Mucosa of stomach (tissue), 1 donor: Measurements from ENCODE around the gene ROBO1.

Experiments used
- H3K27me3 ChIP-seq: one replicate; pipeline ENCODE4 v1.7.0; 2013; ENCODE audit warnings: mild to moderate bottlenecking, low read length; ENCODE audit not compliant: control insufficient read depth, insufficient read depth
- H3K36me3 ChIP-seq: one replicate; pipeline ENCODE4 v1.7.0; 2013; ENCODE audit warnings: low read length; ENCODE audit not compliant: control insufficient read depth, insufficient read depth
- H3K4me1 ChIP-seq: one replicate; pipeline ENCODE4 v1.7.0; 2013; ENCODE audit warnings: mild to moderate bottlenecking, low read length; ENCODE audit not compliant: control insufficient read depth, insufficient read depth
- H3K4me3 ChIP-seq: one replicate; pipeline ENCODE4 v1.7.0; 2013; ENCODE audit warnings: low read length
- H3K9ac ChIP-seq: one replicate; pipeline ENCODE4 v1.7.0; 2013; ENCODE audit warnings: mild to moderate bottlenecking, low read length, moderate library complexity
- H3K9me3 ChIP-seq: one replicate; pipeline ENCODE4 v1.7.0; 2013; ENCODE audit warnings: mild to moderate bottlenecking, low read length, moderate library complexity; ENCODE audit not compliant: control insufficient read depth
- donor health status: Pancreatic carcinoma.

Gene ROBO1

DNA sequence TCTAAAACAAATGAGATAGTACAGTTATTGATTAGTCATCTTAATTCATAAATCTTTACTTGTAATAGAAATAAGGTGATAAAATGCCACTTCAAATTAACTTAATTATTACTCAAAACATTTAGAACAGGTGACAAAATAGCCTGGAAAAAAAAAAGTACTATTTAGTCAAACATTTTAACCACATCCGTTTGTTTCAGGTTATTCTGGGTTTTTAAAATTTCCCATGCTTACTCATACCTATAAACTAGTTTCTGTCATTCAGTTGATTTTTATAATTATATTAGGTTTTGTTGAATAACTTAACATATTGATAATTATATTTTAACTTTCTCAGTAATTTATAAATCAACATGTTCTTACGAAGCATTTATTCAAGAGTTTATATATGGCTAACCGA, 483.0 kb downstream of the ROBO1 start:
- H3K27me3 ChIP-seq = no peaks in the 10 kb centered on the region
- H3K9ac ChIP-seq = no peak overlapping the region
- no peaks in the 10 kb centered on the region for H3K9me3 ChIP-seq
- no peaks in the 10 kb centered on the region for H3K36me3 ChIP-seq
- no peak overlapping the region for H3K4me3 ChIP-seq
- H3K4me1 ChIP-seq = no peaks in the 10 kb centered on the region

DNA sequence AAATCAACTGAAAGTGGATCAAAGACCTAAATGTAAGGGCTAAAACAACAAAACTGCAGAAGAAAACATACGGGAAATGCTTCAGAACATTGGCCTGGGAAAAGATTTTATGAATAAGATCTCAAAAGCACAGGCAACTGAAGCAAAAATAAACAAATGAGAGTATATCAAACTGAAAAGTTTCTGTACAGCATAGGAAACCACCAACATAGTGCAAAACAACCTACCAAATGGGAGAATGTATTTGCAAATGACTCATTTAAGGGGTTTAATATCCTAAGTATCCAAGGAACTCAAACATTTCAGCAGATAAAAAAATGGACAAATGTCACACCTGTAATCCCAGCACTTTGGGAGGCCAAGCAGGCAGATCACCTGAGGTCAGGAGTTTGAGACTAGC, 489.1 kb downstream of the ROBO1 start:
- Histone ChIP-seq H3K4me3 (no peak overlapping the region), H3K9me3 (no peaks in the 10 kb centered on the region), H3K4me1 (no peaks in the 10 kb centered on the region), H3K9ac (no peak overlapping the region), H3K36me3 (no peaks in the 10 kb centered on the region), H3K27me3 (no peaks in the 10 kb centered on the region)

DNA sequence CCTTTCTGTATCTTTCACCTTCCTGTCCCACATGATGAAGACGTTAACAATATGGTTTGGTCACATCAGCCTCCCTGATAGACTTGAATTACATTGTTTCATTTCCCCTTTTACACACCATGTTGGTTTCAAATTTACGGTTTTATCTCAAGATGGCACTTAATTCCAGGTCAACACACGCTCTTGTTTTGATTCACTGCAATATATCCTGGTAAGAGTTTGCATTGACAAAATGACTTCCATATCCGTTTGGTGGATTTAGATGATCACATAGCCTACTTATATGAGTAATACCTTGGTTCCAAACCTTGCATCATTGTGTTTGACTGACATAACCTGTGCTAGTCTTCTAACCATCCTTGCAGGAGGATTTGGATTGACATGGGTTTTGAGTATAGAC, 499.4 kb downstream of the ROBO1 start:
- Histone ChIP-seq H3K36me3 (no peaks in the 10 kb centered on the region), H3K4me1 (no peaks in the 10 kb centered on the region), H3K9ac (no peak overlapping the region), H3K27me3 (no peaks in the 10 kb centered on the region), H3K4me3 (no peak overlapping the region), H3K9me3 (no peaks in the 10 kb centered on the region)

DNA sequence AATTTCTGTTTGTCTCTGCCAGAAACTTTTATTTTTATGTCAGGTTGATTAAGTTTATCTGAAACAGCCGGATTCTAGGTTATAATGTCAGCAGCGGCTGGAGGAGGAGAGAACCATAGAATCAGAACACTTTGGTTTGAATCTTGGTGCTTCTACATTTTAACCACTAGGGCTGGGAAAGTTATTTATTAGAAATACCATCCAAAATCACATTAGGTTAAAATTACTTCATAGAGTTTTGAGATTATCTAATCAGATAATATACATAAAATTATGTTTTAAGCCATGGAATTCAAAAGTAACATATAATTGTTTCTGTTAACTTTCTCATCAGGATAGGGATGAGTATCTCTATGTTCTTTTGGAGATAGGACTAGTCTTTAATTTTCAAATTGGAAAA, 502.9 kb downstream of the ROBO1 start:
- no peak overlapping the region for H3K9ac ChIP-seq
- H3K36me3 ChIP-seq = no peaks in the 10 kb centered on the region
- H3K4me1 ChIP-seq = no peaks in the 10 kb centered on the region
- no peaks in the 10 kb centered on the region for H3K27me3 ChIP-seq
- no peaks in the 10 kb centered on the region for H3K9me3 ChIP-seq
- no peak overlapping the region for H3K4me3 ChIP-seq

DNA sequence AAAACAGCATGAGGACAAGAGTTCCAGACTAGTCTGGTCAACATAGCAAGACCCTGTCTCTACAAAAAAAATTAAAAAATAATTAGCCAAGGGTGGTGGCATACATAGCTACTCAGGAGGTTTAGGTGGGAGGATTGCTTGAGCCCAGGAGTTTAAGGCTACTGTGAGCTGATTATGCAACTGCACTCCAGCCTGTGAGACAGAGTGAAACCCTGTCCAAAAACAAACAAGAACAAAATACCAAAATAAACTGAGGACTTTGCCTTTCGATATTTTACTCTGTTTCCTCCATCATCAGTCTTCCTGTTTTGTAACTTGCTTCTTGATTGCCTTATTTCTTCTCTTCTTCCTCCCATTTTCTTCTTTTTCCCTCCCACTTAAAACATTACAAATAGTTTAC, 504.4 kb downstream of the ROBO1 start:
- Histone ChIP-seq H3K36me3 (no peaks in the 10 kb centered on the region), H3K9ac (no peak overlapping the region), H3K4me1 (no peaks in the 10 kb centered on the region), H3K4me3 (no peak overlapping the region), H3K9me3 (no peaks in the 10 kb centered on the region), H3K27me3 (no peaks in the 10 kb centered on the region)

DNA sequence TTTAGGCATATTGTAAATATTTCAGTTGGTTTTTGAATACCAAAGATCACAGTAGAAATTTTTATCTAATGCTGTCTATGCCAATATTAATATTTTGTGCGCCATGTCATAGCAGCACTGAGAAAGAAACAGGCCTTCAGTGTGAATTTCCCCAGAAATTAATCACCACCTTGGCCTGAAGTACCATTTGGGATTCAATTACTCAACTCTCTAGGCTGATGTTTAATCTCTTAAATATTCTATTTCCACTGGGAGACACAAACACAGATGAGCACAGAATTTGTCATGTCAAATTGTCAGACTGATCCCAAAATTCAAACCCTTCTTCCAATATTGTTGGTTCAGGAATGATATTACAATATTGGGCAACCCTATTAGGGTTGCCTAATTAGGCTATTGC, 509.3 kb downstream of the ROBO1 start:
- H3K36me3 ChIP-seq = no peaks in the 10 kb centered on the region

DNA sequence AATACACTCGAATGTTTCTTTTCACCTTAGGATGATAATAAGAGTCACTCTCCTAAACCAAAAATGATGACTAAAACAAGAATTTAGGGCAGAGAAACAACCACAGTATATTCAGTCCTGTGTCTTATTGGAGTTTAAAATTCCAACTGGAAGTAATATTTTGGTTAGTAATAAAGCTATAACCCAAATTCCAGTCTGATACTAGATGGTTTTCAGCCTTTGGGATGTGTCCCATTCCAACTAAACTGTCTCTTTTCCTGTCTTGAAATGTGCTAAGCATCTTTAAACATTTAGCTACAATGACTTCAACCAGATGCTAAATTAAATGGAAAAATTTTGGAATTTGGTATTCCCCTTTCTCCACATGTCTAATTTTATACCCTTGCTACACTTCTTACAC, 510.0 kb downstream of the ROBO1 start:
- Histone ChIP-seq H3K4me3 (no peak overlapping the region), H3K36me3 (no peaks in the 10 kb centered on the region), H3K4me1 (no peaks in the 10 kb centered on the region), H3K9me3 (no peaks in the 10 kb centered on the region), H3K9ac (no peak overlapping the region), H3K27me3 (no peaks in the 10 kb centered on the region)

More for the DNA sequence above, 509.3 kb downstream of the ROBO1 start:
- H3K27me3 ChIP-seq = no peaks in the 10 kb centered on the region
- H3K9ac ChIP-seq = no peak overlapping the region
- H3K4me3 ChIP-seq = no peak overlapping the region
- no peaks in the 10 kb centered on the region for H3K9me3 ChIP-seq
- H3K4me1 ChIP-seq = no peaks in the 10 kb centered on the region

DNA sequence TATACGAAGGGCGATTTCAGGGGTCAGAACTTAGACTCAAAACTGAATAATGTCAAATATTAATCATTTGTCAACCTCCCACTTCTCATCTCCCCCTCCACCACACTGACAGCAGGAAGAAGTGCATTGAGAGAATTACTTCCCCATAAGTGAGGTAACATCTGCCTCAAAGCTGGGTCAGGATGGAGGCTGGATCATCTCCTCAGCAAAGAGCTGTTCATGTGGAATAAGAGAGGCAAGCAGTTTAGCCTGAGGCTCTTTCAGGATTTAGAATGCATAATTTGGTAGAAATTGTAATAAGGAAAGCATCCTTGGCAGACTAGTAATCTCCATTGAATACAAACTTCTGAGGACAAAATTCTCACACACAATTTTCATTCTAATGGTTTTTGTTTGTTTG, 512.1 kb downstream of the ROBO1 start:
- no peak overlapping the region for H3K9ac ChIP-seq
- no peaks in the 10 kb centered on the region for H3K36me3 ChIP-seq
- H3K4me3 ChIP-seq = no peak overlapping the region
- H3K27me3 ChIP-seq = no peaks in the 10 kb centered on the region
- H3K4me1 ChIP-seq = no peaks in the 10 kb centered on the region
- H3K9me3 ChIP-seq = no peaks in the 10 kb centered on the region

DNA sequence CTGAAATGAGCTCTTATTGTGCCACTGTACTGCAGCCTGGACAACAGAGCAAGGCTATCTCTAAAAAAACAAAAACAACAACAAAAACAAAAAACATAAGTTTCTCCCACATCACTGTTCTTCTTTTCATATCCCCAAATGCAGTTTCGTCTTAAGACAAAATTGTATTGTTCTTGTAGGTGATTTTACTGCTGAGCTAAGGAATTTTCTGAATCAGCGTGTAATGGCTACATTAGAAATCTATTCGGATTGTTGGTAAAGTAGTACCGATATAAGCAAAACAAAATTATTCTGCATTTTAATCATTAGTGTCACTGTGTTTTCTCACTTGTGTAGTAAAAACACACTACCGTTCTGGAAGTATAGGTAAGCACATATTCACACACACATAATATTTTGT, 512.5 kb downstream of the ROBO1 start:
- no peaks in the 10 kb centered on the region for H3K4me1 ChIP-seq
- H3K36me3 ChIP-seq = no peaks in the 10 kb centered on the region
- no peaks in the 10 kb centered on the region for H3K9me3 ChIP-seq
- H3K9ac ChIP-seq = no peak overlapping the region
- H3K4me3 ChIP-seq = no peak overlapping the region
- no peaks in the 10 kb centered on the region for H3K27me3 ChIP-seq

DNA sequence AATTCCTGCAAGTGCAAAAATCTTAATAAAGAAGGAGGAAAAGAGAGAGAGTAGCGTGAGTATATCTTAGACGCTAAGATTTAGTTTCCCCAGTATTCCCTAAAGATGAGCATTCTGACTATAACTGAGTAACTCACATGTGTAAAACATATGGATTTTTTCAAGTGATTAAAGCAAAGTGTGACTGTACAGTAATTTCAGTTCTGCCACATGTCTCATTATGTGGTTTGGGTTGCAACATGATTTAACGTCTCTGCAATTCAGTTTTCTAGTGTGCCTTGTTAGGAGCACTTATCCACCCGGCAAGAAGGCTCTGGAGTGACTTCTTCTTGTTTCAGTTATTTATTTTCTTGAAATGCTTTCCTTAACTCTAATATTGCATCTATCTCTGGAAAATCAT, 514.1 kb downstream of the ROBO1 start:
- Histone ChIP-seq H3K4me1 (no peaks in the 10 kb centered on the region), H3K36me3 (no peaks in the 10 kb centered on the region), H3K9me3 (no peaks in the 10 kb centered on the region), H3K27me3 (no peaks in the 10 kb centered on the region), H3K4me3 (no peak overlapping the region), H3K9ac (no peak overlapping the region)

DNA sequence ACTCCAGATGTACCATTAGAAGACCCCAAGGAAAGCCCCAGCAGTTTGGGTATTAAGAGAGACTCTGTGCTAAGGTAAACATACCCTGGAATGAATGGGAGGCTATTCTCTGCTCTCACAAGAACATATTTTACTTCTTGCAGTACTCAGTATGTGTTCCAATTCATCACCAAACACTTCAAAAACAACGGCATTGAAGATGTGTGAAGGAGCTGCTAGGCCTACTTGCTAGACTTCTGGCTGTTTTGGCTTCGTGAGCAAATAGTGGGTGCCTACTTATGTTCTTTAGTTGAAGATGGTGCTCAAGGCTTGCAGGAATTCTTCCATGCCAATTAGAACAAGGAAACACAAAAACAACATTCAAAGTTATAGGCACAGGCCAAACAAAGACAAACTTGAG, 514.5 kb downstream of the ROBO1 start:
- Histone ChIP-seq H3K9me3 (no peaks in the 10 kb centered on the region), H3K36me3 (no peaks in the 10 kb centered on the region), H3K9ac (no peak overlapping the region), H3K27me3 (no peaks in the 10 kb centered on the region), H3K4me1 (no peaks in the 10 kb centered on the region), H3K4me3 (no peak overlapping the region)

DNA sequence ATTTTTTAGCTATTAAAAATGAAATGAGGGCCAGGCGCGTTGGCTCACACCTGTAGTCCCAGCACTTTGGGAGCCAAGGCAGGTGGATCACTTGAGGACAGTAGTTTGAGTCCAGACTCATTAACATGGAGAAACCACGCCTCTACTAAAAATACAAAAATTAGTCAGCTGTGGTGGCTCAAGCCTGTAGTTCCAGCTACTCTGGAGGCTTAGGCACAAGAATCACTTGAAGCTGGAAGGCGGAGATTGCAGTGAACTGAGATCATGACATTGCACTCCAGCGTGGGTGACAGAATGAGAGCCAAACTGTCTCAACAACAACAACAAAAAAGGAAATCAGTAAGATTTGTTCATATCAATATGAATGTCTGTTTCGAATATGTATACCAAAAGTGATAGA, 517.1 kb downstream of the ROBO1 start:
- Histone ChIP-seq H3K36me3 (no peaks in the 10 kb centered on the region), H3K9me3 (no peaks in the 10 kb centered on the region), H3K4me3 (no peak overlapping the region), H3K9ac (no peak overlapping the region), H3K27me3 (no peaks in the 10 kb centered on the region), H3K4me1 (no peaks in the 10 kb centered on the region)

DNA sequence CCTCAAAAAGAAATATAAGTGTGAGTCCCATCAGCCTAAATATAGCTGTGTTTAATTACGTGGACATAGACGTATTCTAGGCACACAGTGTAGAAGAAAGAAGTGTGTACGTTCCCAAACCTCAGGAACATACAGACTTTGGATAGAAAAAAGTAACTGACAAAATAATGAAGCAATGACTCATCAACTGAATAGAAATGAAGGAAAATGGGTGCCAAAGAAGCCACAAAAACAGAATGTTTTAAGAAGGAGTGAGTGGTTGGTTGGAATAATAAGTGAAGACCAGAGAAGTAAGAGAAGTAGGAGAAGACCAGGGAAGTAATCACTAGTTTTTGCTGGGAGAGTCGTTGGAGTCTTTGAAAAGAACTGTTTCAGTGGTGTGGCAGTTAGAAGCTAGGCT, 518.1 kb downstream of the ROBO1 start:
- no peaks in the 10 kb centered on the region for H3K27me3 ChIP-seq
- no peaks in the 10 kb centered on the region for H3K9me3 ChIP-seq
- no peak overlapping the region for H3K9ac ChIP-seq
- no peak overlapping the region for H3K4me3 ChIP-seq
- H3K4me1 ChIP-seq = no peaks in the 10 kb centered on the region
- H3K36me3 ChIP-seq = no peaks in the 10 kb centered on the region
